DMS53 treated with DMSO at 0.1 percent for 48 hours (cell line): ENCODE results near the gene SAG.
A peak's percentile ranks its signal among the peaks of the same experiment; 100 is the strongest.
"Not testable (repeated sequence)": the region's sequence is repeated elsewhere in the genome, so short reads cannot be mapped to it uniquely, and the experiment has no call there.

ENCODE experiments used
- DNase-seq: peaks from one replicate; lab custom pipeline; 2025; ENCODE audit not compliant: unreplicated experiment; lab: John Stamatoyannopoulos, UW

SAG gene

DNA sequence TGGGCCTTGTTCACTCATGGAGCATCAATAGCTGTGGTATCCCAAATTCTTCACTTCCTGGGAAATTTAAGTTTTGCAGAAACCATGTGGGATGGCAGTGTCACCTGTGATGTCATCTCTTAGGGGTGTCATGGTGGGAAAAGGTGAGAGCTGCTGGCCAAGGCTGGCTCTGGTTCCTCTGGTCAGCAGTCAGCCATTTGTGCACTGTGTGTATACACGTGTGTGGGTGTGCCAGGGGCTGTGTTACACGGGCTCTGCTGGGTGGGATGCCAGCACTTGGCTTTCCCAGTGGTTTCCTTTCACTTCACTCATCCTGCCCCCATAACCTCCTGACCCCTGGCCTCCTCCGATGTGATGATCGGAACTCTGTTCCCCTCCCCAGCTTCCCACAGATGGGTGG, 21.3 kb downstream of the SAG start:
- no peak for DNase-seq

DNA sequence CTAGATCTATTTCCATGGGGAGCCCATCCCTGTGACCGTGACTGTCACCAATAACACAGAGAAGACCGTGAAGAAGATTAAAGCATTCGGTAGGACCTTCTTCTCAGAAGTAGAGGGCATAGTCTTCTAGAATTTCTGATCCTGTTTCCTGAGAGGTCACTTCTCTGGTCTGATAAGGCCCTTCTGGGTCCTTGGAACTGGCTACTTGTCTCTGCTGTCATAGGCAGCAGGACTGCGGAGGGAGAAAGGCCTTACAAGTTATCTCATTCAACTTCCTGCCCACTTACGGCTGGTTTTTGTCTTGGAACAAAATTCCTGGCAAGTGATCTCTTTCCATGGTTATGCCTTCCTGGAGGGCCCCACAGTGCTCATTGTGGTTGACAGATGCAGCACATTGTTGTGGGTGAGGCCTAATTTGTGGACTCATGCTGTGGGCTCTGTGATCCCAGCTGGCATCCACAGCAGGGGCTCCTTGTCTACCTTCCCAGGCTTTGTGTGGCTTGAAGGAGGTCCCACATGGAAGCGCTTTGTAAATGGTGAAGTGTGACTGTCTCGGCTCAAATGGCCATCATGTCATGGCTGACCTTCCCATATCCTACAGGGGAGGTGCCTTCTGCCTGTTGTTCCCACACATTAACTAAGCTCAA, 22.0 kb downstream of the SAG start:
- no peak for DNase-seq

DNA sequence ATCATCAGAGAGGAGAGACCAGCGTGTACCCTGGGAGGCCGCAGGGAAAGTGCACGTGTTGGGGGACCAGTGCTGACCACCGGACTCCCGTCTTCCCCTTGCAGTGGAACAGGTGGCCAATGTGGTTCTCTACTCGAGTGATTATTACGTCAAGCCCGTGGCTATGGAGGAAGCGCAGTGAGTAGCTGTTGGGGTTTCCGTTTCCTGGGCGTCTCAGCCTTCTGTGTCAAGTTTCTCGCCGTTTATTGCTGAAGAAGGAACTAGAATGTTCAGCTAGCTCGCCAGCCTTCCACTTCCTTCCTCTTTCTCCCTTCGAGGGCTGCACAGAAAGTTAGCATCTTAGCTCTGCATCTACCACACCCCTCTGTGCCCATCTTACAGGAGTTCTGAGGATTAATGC, 23.9 kb downstream of the SAG start:
- DNase-seq, result no peak

DNA sequence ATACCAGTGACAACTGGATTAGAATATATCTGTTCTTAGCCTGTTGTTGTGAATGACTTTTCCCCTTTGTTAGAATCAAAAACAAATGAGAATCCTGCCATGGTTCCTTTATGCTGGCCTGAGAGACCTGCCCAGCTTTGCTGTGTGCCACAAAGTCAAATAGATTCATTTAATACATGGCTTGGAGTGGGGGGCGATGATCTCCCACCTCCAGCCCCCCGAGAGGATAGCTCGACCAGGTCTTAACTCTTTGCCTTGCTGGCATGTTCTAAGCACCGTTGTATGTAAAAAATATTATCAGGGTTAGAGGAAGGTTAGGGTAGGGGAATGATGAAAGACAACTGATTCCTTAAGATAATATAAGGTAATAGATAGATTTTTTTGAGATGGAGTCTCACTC, 24.5 kb downstream of the SAG start:
- DNase-seq, result no peak

DNA sequence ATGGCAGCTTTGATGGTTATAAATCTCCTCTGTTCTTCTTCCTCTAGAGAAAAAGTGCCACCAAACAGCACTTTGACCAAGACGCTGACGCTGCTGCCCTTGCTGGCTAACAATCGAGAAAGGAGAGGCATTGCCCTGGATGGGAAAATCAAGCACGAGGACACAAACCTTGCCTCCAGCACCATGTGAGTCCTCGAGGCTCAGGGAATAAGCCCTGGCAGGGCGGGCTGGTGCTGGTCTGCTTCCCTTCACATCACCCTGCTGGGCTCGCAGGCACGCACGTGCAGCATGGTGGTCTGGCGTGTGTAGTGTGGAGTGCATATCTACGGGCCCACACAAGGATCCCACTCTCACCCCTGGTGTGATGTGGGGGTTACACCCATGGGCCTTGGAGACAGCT, 27.3 kb downstream of the SAG start:
- DNase-seq, result no peak

DNA sequence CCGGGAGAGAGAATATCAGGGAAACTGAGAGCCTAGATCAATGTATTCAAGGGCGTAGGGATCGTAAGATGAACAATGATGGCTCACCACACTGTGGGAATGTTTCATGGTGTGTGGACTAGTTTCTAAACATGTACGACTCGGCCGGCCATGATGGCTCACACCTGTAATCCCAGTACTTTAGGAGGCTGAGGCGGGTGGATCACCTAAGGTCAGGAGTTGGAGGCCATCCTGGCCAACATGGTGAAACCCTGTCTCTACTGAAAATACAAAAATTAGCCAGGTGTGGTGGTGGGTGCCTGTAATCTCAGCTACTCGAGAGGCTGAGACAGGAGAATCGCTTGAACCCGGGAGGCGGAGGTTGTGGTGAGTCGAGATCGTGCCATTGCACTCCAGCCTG, 28.5 kb downstream of the SAG start:
- DNase-seq, result not testable (repeated sequence)

DNA sequence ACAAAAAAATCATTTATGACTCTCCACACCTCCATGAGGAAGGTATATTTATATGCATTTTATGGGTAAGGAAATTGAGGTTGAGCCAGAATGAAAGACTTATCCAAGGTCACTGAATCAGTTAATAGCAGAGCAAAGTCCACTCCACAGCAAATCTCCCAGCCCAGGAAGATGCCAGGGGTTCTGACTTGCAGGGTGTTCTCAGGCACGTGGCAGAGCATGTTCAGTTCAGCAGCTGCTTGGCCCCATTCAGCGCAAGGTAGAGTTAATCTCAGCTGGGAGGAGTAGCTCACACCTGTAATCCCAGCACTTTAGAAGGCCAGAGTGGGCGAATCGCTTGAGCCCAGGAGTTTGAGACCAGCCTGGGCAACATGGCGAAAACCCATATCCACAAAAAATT, 28.9 kb downstream of the SAG start:
- DNase-seq, result no peak

DNA sequence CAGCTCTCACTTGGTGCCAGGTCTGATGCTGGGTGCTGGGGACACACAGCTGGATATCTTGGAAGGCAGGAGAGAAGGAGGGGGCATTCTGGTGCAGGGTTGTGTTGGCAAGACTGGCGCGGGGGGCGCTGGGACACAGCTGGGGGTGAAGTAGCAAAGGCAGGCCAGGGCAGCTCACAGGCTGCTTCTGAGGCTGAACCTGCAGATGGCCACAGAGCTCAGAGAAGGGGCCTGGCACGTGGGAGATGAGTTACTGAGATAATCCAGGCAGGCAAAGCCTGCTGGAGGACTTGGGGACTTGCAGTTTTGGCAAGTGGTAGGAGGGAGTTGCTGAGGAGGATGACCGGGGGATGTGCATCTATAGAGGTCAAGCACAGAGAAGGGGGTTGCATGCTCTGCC, 30.4 kb downstream of the SAG start:
- no peak for DNase-seq

DNA sequence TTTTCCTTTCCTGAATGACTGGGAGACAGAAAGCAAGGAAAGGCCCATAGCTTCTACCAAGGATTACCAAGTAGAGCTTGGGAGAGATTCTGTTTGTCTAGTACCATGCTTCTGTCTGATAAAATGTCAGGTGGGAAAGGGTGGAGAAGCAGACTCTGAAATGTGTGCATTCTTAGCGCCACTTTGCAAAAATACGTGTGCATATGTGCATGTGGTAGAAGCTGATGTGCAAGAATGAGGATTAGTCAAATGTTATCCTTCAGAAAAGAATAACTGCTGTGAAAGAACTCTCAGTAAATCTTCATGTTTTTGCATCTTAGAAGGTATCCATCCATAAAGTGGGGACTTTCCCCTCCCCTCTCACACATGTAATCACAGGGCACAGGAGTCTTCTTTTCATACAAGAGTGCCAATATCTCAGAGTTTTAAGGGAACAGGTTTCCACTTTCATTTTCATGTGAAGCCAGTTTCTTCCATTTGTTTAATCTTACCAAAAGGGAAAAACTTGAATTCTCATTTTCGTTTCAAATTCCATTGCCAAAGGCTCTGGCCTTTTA, 31.3 kb downstream of the SAG start:
- no peak for DNase-seq

DNA sequence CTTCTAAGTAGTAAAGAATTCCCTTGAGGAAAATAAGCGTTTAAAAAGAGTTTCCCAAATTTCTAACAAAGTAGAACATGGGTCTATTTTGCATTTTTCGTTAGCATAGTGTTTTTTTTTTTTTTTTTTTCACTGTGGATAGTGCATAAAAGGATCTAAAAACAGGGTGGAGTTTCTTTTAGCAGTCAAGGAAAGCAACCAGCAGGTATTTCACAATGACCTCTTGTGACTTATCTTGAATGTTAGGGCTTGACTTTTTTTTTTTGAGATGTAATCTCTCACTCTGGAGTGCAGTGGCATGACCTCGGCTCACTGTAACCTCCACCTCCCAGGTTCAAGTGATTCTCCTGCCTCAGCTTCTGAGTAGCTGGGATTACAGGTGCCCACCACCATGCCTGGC, 31.8 kb downstream of the SAG start:
- no peak for DNase-seq

DNA sequence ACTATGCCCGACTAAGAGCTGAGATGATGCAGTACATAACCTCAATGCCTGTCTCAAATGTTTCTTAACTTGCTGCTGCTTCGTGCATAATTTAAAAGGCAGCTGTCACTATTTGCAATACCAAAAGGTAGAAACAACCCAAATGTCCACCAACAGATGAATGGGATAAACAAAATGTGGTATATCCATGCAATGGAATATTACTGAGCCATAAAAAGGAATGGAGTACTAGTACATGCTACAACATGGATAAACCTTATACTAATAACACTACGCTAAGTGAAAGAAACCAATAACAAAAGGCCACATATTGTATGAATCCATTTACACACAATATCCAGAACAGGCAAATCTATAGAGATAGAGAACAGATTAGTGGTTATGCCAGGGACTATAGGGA, 33.7 kb downstream of the SAG start:
- no peak for DNase-seq

DNA sequence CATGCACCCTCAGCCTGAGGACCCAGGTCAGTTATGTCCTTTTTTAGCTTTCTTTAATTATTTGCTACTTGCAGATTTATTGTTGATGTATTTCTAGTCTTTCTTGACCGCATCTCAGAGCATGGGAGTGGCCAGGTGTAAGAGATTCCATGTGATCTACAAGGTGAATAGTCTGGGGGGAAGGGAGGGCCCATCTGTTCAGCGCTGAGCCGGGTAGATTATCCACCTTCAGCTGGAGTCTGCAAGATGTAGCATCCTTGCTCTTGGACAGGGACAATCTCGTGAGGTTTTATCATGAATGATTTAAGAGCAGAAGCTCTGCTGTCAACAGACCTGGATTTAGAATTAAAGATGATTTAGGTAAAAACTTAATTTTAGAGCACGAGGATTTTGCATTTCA, 34.7 kb downstream of the SAG start:
- no peak for DNase-seq

DNA sequence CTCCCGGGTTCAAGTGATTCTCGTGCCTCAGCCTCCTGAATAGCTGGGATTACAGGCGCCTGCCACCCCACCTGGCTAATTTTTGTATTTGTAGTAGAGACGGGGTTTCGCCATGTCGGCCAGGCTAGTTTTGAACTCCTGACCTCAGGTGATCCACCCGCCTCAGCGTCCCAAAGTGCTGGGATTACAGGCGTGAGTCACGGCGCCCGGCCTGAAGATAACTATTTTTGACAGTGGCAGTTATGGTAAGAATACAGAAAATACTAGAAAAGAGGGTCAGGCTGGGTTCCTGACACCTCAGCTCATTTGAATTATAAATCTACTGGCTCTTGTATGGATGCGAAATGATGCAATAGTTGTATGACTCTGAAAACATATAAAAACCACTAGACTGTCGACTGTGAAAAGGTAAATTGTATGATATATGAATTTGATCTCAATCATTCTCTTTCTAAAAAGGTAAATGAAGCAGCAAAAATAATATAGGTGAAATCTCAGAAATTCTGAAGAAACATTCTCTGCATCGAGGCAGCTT, 35.6 kb downstream of the SAG start:
- no peak for DNase-seq

DNA sequence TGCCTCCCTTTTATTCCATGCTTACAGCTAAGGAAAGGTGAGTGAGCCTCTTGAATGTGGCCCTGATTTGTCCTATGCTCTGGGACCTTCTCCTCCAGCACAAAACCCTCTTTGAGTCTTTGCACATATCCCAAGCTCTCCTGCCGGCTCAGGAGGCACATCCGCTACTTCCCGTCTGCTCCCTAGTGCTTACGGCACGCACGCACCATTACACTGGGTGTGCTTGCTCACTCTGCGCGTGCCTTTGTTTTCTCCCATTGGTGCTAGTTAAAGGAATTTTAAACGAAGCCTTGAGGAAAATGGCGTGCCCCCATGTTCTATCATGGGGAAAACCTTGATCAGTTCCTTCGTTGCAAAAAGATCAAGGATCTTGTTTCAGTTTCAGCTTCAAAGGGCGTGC, 38.8 kb downstream of the SAG start:
- DNase-seq, result no peak

DNA sequence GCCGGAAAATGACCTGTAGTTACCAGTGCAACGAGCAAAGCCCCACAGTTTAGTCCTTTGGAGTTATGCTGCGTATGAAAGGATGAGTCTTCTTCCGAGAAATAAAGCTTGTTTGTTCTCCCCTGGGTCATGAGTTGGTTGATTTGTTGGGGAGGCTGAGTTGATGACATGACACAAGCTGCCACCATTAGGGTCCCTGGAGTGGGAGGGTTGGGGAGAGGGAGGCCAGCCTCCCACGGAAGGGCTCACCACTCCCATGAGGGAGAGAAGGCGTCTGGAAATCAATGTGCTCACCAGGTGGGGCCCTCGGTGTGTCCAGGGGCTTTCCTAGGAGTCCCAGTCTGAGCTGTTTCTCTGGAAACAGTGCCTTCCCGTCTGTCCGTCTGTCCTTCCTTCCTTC, 39.3 kb downstream of the SAG start:
- no peak for DNase-seq

DNA sequence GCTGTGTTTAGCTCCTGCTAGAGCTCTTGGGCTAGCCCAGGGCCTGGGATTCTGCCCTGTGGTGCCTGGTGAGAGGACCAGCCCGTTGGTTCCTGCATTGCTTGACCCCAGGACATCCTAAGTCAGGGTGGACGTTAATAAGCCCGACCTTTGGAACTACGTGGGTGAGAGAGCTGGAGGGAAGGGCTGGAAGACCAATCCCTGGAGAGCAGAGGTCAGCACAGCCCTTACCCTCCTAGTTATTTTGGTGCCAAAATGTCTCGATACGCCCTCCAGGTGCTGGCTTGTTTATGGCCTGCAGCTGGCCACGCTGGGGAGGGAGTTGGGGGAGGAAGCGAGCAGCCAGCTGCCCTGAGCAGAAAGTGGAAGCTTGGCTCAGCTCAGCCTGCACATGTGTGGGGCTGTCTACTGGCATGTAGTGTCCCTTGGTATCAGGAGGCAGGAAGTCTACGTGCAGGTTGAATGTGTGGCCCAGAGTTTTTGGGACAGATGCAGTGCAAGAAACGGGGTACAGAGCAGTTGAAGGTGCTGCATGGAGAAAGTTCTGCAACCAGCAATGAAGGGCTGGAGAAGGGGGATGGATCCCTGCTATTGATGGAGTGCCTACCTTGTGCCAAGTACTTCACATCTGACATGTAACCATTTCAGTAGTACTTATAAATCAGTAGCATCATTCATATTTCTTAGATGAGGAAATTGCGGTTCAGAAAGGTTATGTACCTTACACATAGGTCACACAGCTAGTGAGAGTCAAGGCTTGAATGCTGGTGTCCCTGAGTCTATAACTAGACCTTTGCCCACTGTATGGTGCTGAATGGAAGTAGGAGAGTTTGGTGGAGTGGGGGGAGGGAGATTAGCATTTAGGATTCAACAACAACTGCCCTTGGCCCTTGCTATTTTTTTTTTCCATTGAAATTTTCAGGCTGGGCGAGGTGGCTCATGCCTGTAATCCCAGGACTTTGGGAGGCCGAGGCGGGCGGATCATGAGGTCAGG, 41.7 kb downstream of the SAG start:
- DNase-seq, result no peak

DNA sequence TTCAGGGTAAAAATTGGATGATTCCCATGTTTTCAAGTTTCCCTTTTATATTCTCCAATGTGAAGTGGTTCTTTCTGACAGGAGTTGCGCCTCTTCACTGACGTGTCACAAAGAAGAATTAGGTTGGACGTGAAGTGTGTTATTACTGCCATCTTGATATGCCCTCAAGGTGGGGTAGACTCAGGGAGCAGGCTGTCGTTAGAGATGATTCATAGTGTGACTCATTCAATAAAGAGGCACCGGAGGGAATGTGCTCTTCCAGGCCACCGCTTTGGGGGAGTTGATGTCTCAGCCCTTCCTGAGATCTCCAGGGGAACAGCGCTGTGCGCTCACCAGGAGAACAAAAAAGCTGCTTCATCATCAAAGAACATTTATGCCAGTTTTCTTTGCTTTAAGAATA, 43.1 kb downstream of the SAG start:
- DNase-seq, result peak; percentile 77

DNA sequence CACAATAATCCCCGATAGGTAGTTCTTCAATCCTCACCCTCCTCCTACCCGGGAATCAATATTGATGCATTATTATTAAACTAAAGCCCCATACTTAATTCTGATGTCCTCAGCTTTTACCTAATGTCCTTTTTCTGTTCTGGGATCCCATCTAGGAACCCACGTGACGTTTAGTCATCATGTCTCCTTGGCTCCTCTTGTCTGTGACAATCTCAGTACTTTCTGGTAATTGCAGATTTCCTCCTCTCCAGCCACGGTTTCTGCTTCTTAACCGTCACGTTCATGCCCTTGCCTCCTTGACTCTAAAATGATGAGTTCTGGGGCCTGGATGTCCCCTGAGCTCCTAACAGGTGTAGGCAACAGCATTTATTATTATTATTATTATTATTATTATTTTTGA, 43.8 kb downstream of the SAG start:
- no peak for DNase-seq

DNA sequence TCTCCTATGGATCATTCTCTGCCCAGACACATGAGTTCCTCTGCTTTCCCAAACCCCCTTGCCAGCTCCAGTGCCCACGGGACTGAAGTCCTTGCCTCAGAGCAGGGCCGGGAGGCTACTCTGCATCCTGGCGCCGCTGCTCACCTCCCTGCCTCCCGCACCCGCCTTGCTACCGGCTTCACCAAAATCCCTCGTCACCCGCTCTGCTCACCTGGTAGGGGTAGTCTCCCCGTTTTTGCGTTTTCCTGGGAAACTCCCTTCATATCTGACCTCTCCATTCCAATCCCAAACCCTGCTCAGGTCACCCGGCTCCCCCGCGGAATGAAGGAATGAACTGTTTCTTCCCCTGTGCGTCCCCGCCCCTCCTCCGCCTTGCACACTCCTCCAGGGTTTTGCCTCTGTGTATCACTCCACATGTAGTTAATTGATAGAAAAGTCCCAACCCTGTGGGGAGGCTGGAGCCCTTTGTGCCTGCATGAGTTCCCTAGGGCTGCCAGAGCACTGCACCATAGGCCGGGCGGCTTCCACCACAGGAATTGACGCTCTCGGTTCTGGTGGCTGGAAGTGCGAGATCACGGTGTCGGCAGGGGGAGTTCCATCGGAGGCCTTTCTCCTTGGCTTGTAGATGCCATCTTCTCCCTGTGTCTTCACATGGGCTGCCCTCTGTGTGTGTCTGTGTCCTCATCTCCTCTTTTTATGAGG, 44.7 kb downstream of the SAG start:
- no peak for DNase-seq

DNA sequence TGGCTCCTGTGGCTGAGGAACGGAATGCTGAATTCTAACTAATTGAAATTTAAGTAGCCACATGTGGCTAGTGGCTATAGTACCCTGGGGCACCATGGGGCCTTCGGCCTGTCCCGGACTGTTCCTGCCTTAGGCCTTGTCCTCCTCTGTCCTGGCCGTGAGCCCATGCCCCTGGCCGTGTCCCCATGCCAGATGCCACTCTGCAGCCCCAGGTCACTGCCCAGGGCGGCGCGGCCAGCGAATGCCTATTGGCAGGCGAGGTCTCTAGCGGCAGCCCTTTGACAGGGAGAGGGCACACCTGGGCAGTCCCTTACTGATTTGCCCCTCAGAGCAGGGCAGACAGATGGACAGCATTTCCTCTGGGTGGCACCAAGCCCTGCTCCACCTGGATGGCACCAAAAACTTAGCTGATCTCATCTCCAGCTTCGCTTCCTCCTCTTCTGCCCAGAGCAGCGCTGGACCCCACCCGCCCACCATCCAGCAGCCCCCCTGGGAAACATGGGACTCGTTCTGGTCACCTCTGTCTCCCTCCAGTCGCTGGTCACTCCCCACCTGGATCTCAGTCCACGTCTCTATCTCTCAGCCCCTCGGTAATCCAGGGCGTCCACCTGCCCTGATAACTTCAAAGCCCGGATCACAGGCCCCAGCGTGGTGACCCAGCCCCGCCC, 45.6 kb downstream of the SAG start:
- no peak for DNase-seq
